Smooth muscle cell (in vitro differentiated cells): ENCODE measurements around the gene HAPLN1. TPM values are rescaled to one million over a fixed set of nuclear protein-coding genes. Genes with fewer than 3 reads are reported as not detected.

Source experiments
- DNase-seq: peaks from one replicate; lab custom pipeline; 2025; ENCODE audit not compliant: unreplicated experiment; lab: John Stamatoyannopoulos, UW
- H2AFZ ChIP-seq: fragments of 200-600 bp; sonication (generic); 2 replicates; pipeline ENCODE4 v1.6.0; 2016; ENCODE audit warnings: antibody characterized with exemption, low read depth, mild to moderate bottlenecking
- H3F3A ChIP-seq: fragments of 200-600 bp; sonication (generic); 2 replicates; pipeline ENCODE4 v1.6.0; 2017; ENCODE audit warnings: antibody characterized with exemption, low read depth
- H3K27ac ChIP-seq: fragments of 200-600 bp; sonication (generic); 2 replicates; pipeline ENCODE4 v1.5.1; 2016; ENCODE audit warnings: low read depth, mild to moderate bottlenecking
- H3K27me3 ChIP-seq: fragments of 200-600 bp; sonication (generic); 2 replicates; pipeline ENCODE4 v1.6.1; 2016; ENCODE audit warnings: low read depth, mild to moderate bottlenecking
- H3K36me3 ChIP-seq: fragments of 200-600 bp; sonication (generic); 2 replicates; pipeline ENCODE4 v1.5.1; 2016; ENCODE audit warnings: low read depth
- H3K4me1 ChIP-seq: fragments of 200-600 bp; sonication (generic); 2 replicates; pipeline ENCODE4 v1.5.1; 2016; ENCODE audit warnings: low read depth
- H3K4me2 ChIP-seq: fragments of 200-600 bp; sonication (generic); 2 replicates; pipeline ENCODE4 v1.6.0; 2016; ENCODE audit warnings: mild to moderate bottlenecking
- H3K4me3 ChIP-seq: fragments of 200-600 bp; sonication (generic); 2 replicates; pipeline ENCODE4 v1.5.1; 2016; ENCODE audit warnings: mild to moderate bottlenecking
- H3K79me2 ChIP-seq: fragments of 200-600 bp; sonication (generic); 2 replicates; pipeline ENCODE4 v1.6.0; 2016; ENCODE audit warnings: low read depth, mild to moderate bottlenecking
- H3K9ac ChIP-seq: fragments of 200-600 bp; sonication (generic); 2 replicates; pipeline ENCODE4 v1.6.0; 2016; ENCODE audit warnings: low read depth
- H3K9me3 ChIP-seq: fragments of 200-600 bp; sonication (generic); replicated peaks from 2 replicates; pipeline ENCODE4 v1.5.1; 2016; ENCODE audit warnings: low read depth
- H4K20me1 ChIP-seq: fragments of 200-600 bp; sonication (generic); 2 replicates; pipeline ENCODE4 v1.6.0; 2016; ENCODE audit warnings: low read depth
- CTCF ChIP-seq: fragments of 200-600 bp; sonication (generic); IDR thresholded peaks from 2 replicates; pipeline ENCODE4 v1.5.1; 2017; ENCODE audit warnings: borderline replicate concordance, mild to moderate bottlenecking, antibody characterized with exemption; ENCODE audit not compliant: insufficient read depth, poor library complexity, severe bottlenecking
- WGBS: methylation state at CpG from one replicate; pipeline ENCODE4 v1.1.7; 2016; ENCODE audit warnings: low lambda C conversion rate; 5-methylcytosine and 5-hydroxymethylcytosine counted together
- polyA plus RNA-seq: library from polyadenylated mRNA; unstranded; fragments of >200 nt; fragmentation: Nextera tagmentation; extraction: Ambion mirVana; gene quantifications from 2 replicates; pipeline ENCODE4 v1.2.1, GENCODE V29; 2016
- total RNA-seq: library from RNA; depleted of rRNA; stranded (reverse); fragments of >200 nt; gene quantifications from 2 replicates; pipeline ENCODE4 v1.2.3, GENCODE V29; 2014

The HAPLN1 gene
- total and polyA plus RNA-seq, 2 experiments from 2014 or later, result 69.8 to 119 TPM

GRCh38 chr5:83752700-83753099 is 32.0 kb upstream of the HAPLN1 start:
- Histone ChIP-seq H3F3A (no peaks in the 10 kb centered on the region), H3K79me2 (no peaks in the 10 kb centered on the region), H3K4me1 (no peaks in the 10 kb centered on the region), H3K9me3 (no peaks in the 10 kb centered on the region), H3K27ac (no peak overlapping the region), H3K4me2 (no peak overlapping the region), H3K4me3 (no peak overlapping the region), H2AFZ (no peak overlapping the region), H3K9ac (no peak overlapping the region), H4K20me1 (no peaks in the 10 kb centered on the region), H3K27me3 (no peaks in the 10 kb centered on the region), H3K36me3 (no peaks in the 10 kb centered on the region)
- 77% methylated on average over 1 of the region's 1 CpG for WGBS
- DNase-seq, result no peak
- TF ChIP-seq CTCF, result no peak

GRCh38 chr5:83751201-83751600 is 30.5 kb upstream of the HAPLN1 start:
- Histone ChIP-seq H3K9me3 (no peaks in the 10 kb centered on the region), H3K4me1 (no peaks in the 10 kb centered on the region), H3K4me2 (no peak overlapping the region), H3K79me2 (no peaks in the 10 kb centered on the region), H3K4me3 (no peak overlapping the region), H3K27ac (no peak overlapping the region), H3K36me3 (no peaks in the 10 kb centered on the region), H3F3A (no peaks in the 10 kb centered on the region), H3K9ac (no peak overlapping the region), H3K27me3 (no peaks in the 10 kb centered on the region), H4K20me1 (no peaks in the 10 kb centered on the region), H2AFZ (no peak overlapping the region)
- no peak for DNase-seq
- TF ChIP-seq CTCF, result no peak
- WGBS, result 35% methylated on average over 1 of the region's 1 CpG

GRCh38 chr5:83750749-83751148 is 30.1 kb upstream of the HAPLN1 start:
- Histone ChIP-seq H3F3A (no peaks in the 10 kb centered on the region), H2AFZ (no peak overlapping the region), H3K27me3 (no peaks in the 10 kb centered on the region), H3K4me1 (no peaks in the 10 kb centered on the region), H4K20me1 (no peaks in the 10 kb centered on the region), H3K9me3 (no peaks in the 10 kb centered on the region), H3K27ac (no peak overlapping the region), H3K36me3 (no peaks in the 10 kb centered on the region), H3K79me2 (no peaks in the 10 kb centered on the region), H3K4me2 (no peak overlapping the region), H3K9ac (no peak overlapping the region), H3K4me3 (no peak overlapping the region)
- 94% methylated on average over 1 of the region's 1 CpG for WGBS
- no peak for DNase-seq
- no peak for TF ChIP-seq CTCF

GRCh38 chr5:83745816-83746215 is 25.2 kb upstream of the HAPLN1 start:
- Histone ChIP-seq H3K36me3 (no peaks in the 10 kb centered on the region), H3K4me3 (no peak overlapping the region), H3K27ac (no peak overlapping the region), H2AFZ (no peak overlapping the region), H3K4me1 (no peaks in the 10 kb centered on the region), H3K27me3 (no peaks in the 10 kb centered on the region), H3K9me3 (no peaks in the 10 kb centered on the region), H3K9ac (no peak overlapping the region), H3K4me2 (no peak overlapping the region), H3F3A (no peaks in the 10 kb centered on the region), H3K79me2 (no peaks in the 10 kb centered on the region), H4K20me1 (no peaks in the 10 kb centered on the region)
- TF ChIP-seq CTCF, result no peak
- WGBS, result 94% methylated on average over 2 of the region's 2 CpGs
- no peak for DNase-seq
